Lower leg skin (tissue), 4 donors: ENCODE measurements around the gene VMA21. TPM values are rescaled to one million over a fixed set of nuclear protein-coding genes. Genes with fewer than 3 reads are reported as not detected.

Experiments used
- DNase-seq, 2 donors: peaks; one replicate each; pipeline ENCODE4 v3.0.0-alpha.2; 2019; ENCODE audit warnings: low spot score in 2 of 2
- H3K4me3 ChIP-seq: fragments of 200-600 bp; sonication (generic); 2 replicates; pipeline ENCODE4 v1.5.1; 2017; ENCODE audit warnings: mild to moderate bottlenecking, low read depth; ENCODE audit not compliant: poor library complexity, severe bottlenecking
- CTCF ChIP-seq, 3 donors: fragments of 450-650 bp; IDR thresholded peaks; one replicate each; pipeline ENCODE4 v1.5.1; 2016; ENCODE audit warnings: antibody characterized with exemption in 3 of 3, mild to moderate bottlenecking in 3 of 3, moderate library complexity in 2 of 3
- POLR2A ChIP-seq, 2 donors: fragments of 450-650 bp; IDR thresholded peaks; one replicate each; pipeline ENCODE4 v1.6.1; 2016 to 2017; ENCODE audit warnings: antibody characterized with exemption in 2 of 2, mild to moderate bottlenecking in 1 of 2, moderate library complexity in 1 of 2
- WGBS, 2 donors: methylation state at CpG; one replicate each; pipeline ENCODE4 v1.1.5; 2018; 5-methylcytosine and 5-hydroxymethylcytosine counted together
- intact Hi-C: fragments of 100-400 bp; cut with DNase I; formaldehyde crosslinking; loops from one replicate; pipeline ENCODE4 v1.15.0; 2023; ENCODE audit warnings: low total_unique reads
- total RNA-seq, 4 donors: library from RNA; depleted of rRNA; stranded (reverse); fragments of >200 nt; gene quantifications; one replicate each; pipeline ENCODE4 v1.1.0, GENCODE V29; 2016

VMA21 gene
- total RNA-seq, 4 donors from 2014 or later, result 21.0 to 32.6 (median 29.7) TPM

- no peak for TF ChIP-seq POLR2A (IDR thresholded peaks at IDR 0.05)
- TF ChIP-seq CTCF (IDR thresholded peaks at IDR 0.05), result no peak
- peak overlapping the region; percentile 38 for H3K4me3 ChIP-seq
- intact Hi-C loops, result no loop called here
- DNase-seq, result peak in 1 of 2 donors; percentile 17
- WGBS, 2 donors, result 14 to 66% methylated on average over 19 to 20 of the region's 20 CpGs
Observed at GRCh38 chrX:151396042-151396824, 773 bp upstream of the VMA21 start.

GRCh38 chrX:151397741-151398070 lies 700 bp downstream of the VMA21 start:
- intact Hi-C loops, result no loop called here
- DNase-seq, result no peak
- 0 to 15% methylated on average over 2 of the region's 2 CpGs for WGBS, 2 donors
- TF ChIP-seq CTCF (IDR thresholded peaks at IDR 0.05) (no peak), POLR2A (IDR thresholded peaks at IDR 0.05) (no peak)
- H3K4me3 ChIP-seq, result no peak overlapping the region

GRCh38 chrX:151398346-151398745 lies 1.3 kb downstream of the VMA21 start:
- DNase-seq, result no peak
- intact Hi-C loops, result no loop called here
- 74 to 84% methylated on average over 3 of the region's 3 CpGs for WGBS, 2 donors

GRCh38 chrX:151402719-151403390 lies 5.8 kb downstream of the VMA21 start:
- 67 to 85% methylated on average over 4 to 12 of the region's 22 CpGs for WGBS, 2 donors

More at GRCh38 chrX:151398346-151398745, 1.3 kb downstream of the VMA21 start:
- no peak overlapping the region for H3K4me3 ChIP-seq
- TF ChIP-seq POLR2A (IDR thresholded peaks at IDR 0.05) (no peak), CTCF (IDR thresholded peaks at IDR 0.05) (no peak)

GRCh38 chrX:151416579-151416978 lies 19.6 kb downstream of the VMA21 start:
- DNase-seq, result no peak
- intact Hi-C loops, result no loop called here
- 77 to 79% methylated on average over 3 of the region's 3 CpGs for WGBS, 2 donors
- TF ChIP-seq POLR2A (IDR thresholded peaks at IDR 0.05), result no peak
- TF ChIP-seq CTCF (IDR thresholded peaks at IDR 0.05), result no peak
- no peak overlapping the region for H3K4me3 ChIP-seq

More at GRCh38 chrX:151402719-151403390, 5.8 kb downstream of the VMA21 start:
- intact Hi-C loops, result no loop called here
- no peak overlapping the region for H3K4me3 ChIP-seq
- no peak for TF ChIP-seq CTCF (IDR thresholded peaks at IDR 0.05)
- TF ChIP-seq POLR2A (IDR thresholded peaks at IDR 0.05), result no peak
- DNase-seq, result no peak
